ENCODE results near the gene FBN2.

DNA sequence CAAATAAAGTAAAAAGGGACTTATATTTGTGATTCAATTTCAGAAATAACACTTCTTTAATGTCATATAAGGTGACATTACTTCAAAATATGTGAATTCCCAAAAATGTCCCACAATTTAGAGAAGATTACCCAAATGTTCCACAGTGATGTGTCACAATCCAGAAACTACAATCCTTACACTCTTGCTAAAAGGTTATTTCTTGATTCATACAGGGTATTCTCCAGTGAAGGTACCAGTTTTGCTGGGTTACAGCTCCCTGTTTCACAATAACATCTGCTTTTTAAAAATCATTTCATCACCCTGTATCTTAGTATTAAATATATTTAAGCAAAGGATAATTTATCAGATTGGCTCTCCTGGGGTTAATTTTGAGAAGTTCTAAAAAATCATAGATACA lies 11.0 kb downstream of the FBN2 start:
- TF ChIP-seq, protein P1, sequence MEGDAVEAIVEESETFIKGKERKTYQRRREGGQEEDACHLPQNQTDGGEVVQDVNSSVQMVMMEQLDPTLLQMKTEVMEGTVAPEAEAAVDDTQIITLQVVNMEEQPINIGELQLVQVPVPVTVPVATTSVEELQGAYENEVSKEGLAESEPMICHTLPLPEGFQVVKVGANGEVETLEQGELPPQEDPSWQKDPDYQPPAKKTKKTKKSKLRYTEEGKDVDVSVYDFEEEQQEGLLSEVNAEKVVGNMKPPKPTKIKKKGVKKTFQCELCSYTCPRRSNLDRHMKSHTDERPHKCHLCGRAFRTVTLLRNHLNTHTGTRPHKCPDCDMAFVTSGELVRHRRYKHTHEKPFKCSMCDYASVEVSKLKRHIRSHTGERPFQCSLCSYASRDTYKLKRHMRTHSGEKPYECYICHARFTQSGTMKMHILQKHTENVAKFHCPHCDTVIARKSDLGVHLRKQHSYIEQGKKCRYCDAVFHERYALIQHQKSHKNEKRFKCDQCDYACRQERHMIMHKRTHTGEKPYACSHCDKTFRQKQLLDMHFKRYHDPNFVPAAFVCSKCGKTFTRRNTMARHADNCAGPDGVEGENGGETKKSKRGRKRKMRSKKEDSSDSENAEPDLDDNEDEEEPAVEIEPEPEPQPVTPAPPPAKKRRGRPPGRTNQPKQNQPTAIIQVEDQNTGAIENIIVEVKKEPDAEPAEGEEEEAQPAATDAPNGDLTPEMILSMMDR (IDR thresholded peaks at IDR 0.05), result no peak
- no peak for TF ChIP-seq POLR2A (IDR thresholded peaks at IDR 0.05)
- TF ChIP-seq EP300 (IDR thresholded peaks at IDR 0.05), result no peak
